Measurements from ENCODE around the gene TBP. TPM values are rescaled to one million over a fixed set of nuclear protein-coding genes. Genes with fewer than 3 reads are reported as not detected.
A peak's percentile ranks its signal among the peaks of the same experiment; 100 is the strongest.
"Not testable (repeated sequence)": the region's sequence is repeated elsewhere in the genome, so short reads cannot be mapped to it uniquely, and the experiment has no call there.

TBP gene
- total and polyA plus RNA-seq, 2 of the 13 experiments (the other 11 are each of a cell fraction or from before 2014, with no cell fraction given), result 21.7 to 28.1 TPM

GRCh38 chr6:170597278-170597677 is 43.1 kb downstream of the TBP start:
- H3K9me3 ChIP-seq (ENCODE audit: low read length), result no peaks in the 10 kb centered on the region
- DNase-seq (ENCODE audit: low spot score) (no peak), ATAC-seq (no peak), FAIRE-seq (no peak)
- no peaks in the 10 kb centered on the region for H3K79me2 ChIP-seq (ENCODE audit: insufficient read depth, low read length)
- H3K4me1 ChIP-seq (ENCODE audit: insufficient read depth, low read length), result no peaks in the 10 kb centered on the region
- no peak overlapping the region for H2AFZ ChIP-seq (ENCODE audit: low read length)
- no peak overlapping the region for H3K4me3 ChIP-seq (replicated peaks in 1 of 3; ENCODE audit: insufficient read depth in 1 of 3, low read depth in 2 of 3, low read length in 3 of 3)
- H3K9ac ChIP-seq (ENCODE audit: insufficient read depth, low read depth, low read length), result no peak overlapping the region
- ChIA-PET POLR2A (no interaction called here), CTCF (ENCODE audit: low intra/inter-chr PET ratio, low total read pairs) (no interaction called here)
- no TSS peak for BruUV-seq (replicated peaks)
- in situ Hi-C loops (cut with HindIII; ENCODE audit: extremely low pct_ligation_motif_present, low pct_unique_long_range_greater_than_20kb), result no loop called here
- peaks cover 2 to 3% of the 10 kb centered on the region in 2 experiments; a peak in 1 of 5 replicates for H3K27me3 ChIP-seq (ENCODE audit: control insufficient read depth in 1 of 2, insufficient read depth in 2 of 2, low read length in 2 of 2)
- no peak overlapping the region for H3K4me2 ChIP-seq (ENCODE audit: low read depth, low read length)
- H4K20me1 ChIP-seq (ENCODE audit: insufficient read depth, low read length), result no peaks in the 10 kb centered on the region
- TF ChIP-seq SRSF9 (IDR thresholded peaks at IDR 0.05; ENCODE audit: borderline replicate concordance, insufficient read depth, low read depth, low read length, poor library complexity, severe bottlenecking), result peak; percentile 77
- TF ChIP-seq U2AF2 (IDR thresholded peaks at IDR 0.05; ENCODE audit: low read depth, low read length), result 0 out of 2 replicates have a peak, but pooled peaks have one; percentile 48
- TF ChIP-seq ZNF207 (IDR thresholded peaks at IDR 0.05; ENCODE audit: borderline replicate concordance), result no peak
- H3K36me3 ChIP-seq (replicated peaks in 1 of 2; ENCODE audit: control insufficient read depth in 1 of 2, insufficient read depth in 2 of 2, low read length in 2 of 2), result no peaks in the 10 kb centered on the region
- intact Hi-C loops (cut with micrococcal nuclease; ENCODE audit: unreplicated experiment), result no loop called here
- no peak overlapping the region for H3K27ac ChIP-seq (ENCODE audit: extremely low read length, insufficient read depth, low read length)

- H3K79me2 ChIP-seq (ENCODE audit: insufficient read depth, low read length), result no peaks in the 10 kb centered on the region
- H3K9me3 ChIP-seq (ENCODE audit: low read length), result no peaks in the 10 kb centered on the region
- no peak overlapping the region for H3K4me2 ChIP-seq (ENCODE audit: low read depth, low read length)
- TF ChIP-seq ZNF138 (CRISPR knock-in tag; IDR thresholded peaks at IDR 0.05; ENCODE audit: low read depth), result no peak
- no peak for TF ChIP-seq ZC3H13 (CRISPR knock-in tag; IDR thresholded peaks at IDR 0.05)
- no peak for TF ChIP-seq FOXO4 (CRISPR knock-in tag; conservative IDR thresholded peaks at IDR 0.05)
- TF ChIP-seq NR3C1 (CRISPR knock-in tag; IDR thresholded peaks at IDR 0.05), result no peak
- no peak for TF ChIP-seq SALL2 (CRISPR knock-in tag; IDR thresholded peaks at IDR 0.05)
- no peak for TF ChIP-seq THAP11 (CRISPR knock-in tag; IDR thresholded peaks at IDR 0.05)
- TF ChIP-seq NFKBIZ (CRISPR knock-in tag; IDR thresholded peaks at IDR 0.05), result no peak
- intact Hi-C loops (cut with micrococcal nuclease; ENCODE audit: unreplicated experiment) (no loop called here), in situ Hi-C loops (cut with HindIII; ENCODE audit: extremely low pct_ligation_motif_present, low pct_unique_long_range_greater_than_20kb) (no loop called here)
- H2AFZ ChIP-seq (ENCODE audit: low read length), result no peak overlapping the region
- 35% methylated on average over 6 of the region's 6 CpGs for WGBS (ENCODE audit: low lambda C conversion rate)
- FAIRE-seq, result no peak
- no peak for DNase-seq (ENCODE audit: low spot score)
- no peak for ATAC-seq
- H3K9ac ChIP-seq (ENCODE audit: insufficient read depth, low read depth, low read length), result no peak overlapping the region
- ChIA-PET POLR2A (no interaction called here), CTCF (ENCODE audit: low intra/inter-chr PET ratio, low total read pairs) (no interaction called here)
- no peak overlapping the region for H3K27ac ChIP-seq (ENCODE audit: extremely low read length, insufficient read depth, low read length)
- H3K4me1 ChIP-seq (ENCODE audit: insufficient read depth, low read length), result no peaks in the 10 kb centered on the region
- no TSS peak for BruUV-seq (replicated peaks)
- H3K27me3 ChIP-seq (ENCODE audit: control insufficient read depth in 1 of 2, insufficient read depth in 2 of 2, low read length in 2 of 2), result peaks cover 0 to 12% of the 10 kb centered on the region in 2 experiments; a peak in 2 of 5 replicates
- H4K20me1 ChIP-seq (ENCODE audit: insufficient read depth, low read length), result no peaks in the 10 kb centered on the region
- H3K4me3 ChIP-seq (replicated peaks in 1 of 3; ENCODE audit: insufficient read depth in 1 of 3, low read depth in 2 of 3, low read length in 3 of 3), result no peak overlapping the region
- no peaks in the 10 kb centered on the region for H3K36me3 ChIP-seq (replicated peaks in 1 of 2; ENCODE audit: control insufficient read depth in 1 of 2, insufficient read depth in 2 of 2, low read length in 2 of 2)
Observed at GRCh38 chr6:170605574-170606259, 51.5 kb downstream of the TBP start.

GRCh38 chr6:170609225-170609624 is 55.1 kb downstream of the TBP start:
- H3K9me3 ChIP-seq (ENCODE audit: low read length); CTCF ChIA-PET (ENCODE audit: low intra/inter-chr PET ratio, low total read pairs); BruUV-seq (replicated peaks); in situ Hi-C loops (cut with HindIII; ENCODE audit: extremely low pct_ligation_motif_present, low pct_unique_long_range_greater_than_20kb); FAIRE-seq; H3K4me2 ChIP-seq (ENCODE audit: low read depth, low read length); DNase-seq (ENCODE audit: low spot score); H4K20me1 ChIP-seq (ENCODE audit: insufficient read depth, low read length); H3K27me3 ChIP-seq (ENCODE audit: control insufficient read depth in 1 of 2, insufficient read depth in 2 of 2, low read length in 2 of 2); H3K79me2 ChIP-seq (ENCODE audit: insufficient read depth, low read length); intact Hi-C loops (cut with micrococcal nuclease; ENCODE audit: unreplicated experiment); H3K4me1 ChIP-seq (ENCODE audit: insufficient read depth, low read length); POLR2A ChIA-PET; H3K4me3 ChIP-seq (replicated peaks in 1 of 3; ENCODE audit: insufficient read depth in 1 of 3, low read depth in 2 of 3, low read length in 3 of 3); H3K36me3 ChIP-seq (replicated peaks in 1 of 2; ENCODE audit: control insufficient read depth in 1 of 2, insufficient read depth in 2 of 2, low read length in 2 of 2); H3K9ac ChIP-seq (ENCODE audit: insufficient read depth, low read depth, low read length); H3K27ac ChIP-seq (ENCODE audit: extremely low read length, insufficient read depth, low read length); H2AFZ ChIP-seq (ENCODE audit: low read length): not testable (repeated sequence)
- WGBS (ENCODE audit: low lambda C conversion rate), result 29% methylated on average over 8 of the region's 8 CpGs
- peak; percentile 71 for ATAC-seq

All from HepG2 (cell line).